ELR (cell line): ENCODE results near the gene NECAB2.

Source experiments
- DNase-seq: peaks from one replicate; pipeline ENCODE4 v3.0.0-alpha.2; 2015; ENCODE audit warnings: low read depth

Gene NECAB2

DNA sequence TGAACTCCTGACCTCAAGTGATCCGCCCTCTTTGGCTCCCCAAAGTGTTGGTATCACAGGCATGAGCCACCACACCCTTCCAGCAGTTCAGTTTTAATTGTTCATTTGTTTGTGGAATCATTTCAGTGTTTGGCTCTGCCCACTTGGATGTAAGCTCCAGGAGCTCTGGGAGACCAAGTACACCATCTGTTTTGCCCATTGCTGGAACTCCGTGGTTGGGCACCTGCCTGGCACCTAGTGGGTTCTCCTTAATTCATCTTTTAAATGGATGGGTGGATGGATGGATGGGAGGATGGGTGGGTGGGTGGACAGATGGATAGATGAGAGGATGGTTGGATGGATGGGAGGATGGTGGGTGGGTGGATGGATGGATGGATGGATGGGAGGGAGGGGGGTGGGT lies 953 bp upstream of the NECAB2 start:
- DNase-seq = no peak

DNA sequence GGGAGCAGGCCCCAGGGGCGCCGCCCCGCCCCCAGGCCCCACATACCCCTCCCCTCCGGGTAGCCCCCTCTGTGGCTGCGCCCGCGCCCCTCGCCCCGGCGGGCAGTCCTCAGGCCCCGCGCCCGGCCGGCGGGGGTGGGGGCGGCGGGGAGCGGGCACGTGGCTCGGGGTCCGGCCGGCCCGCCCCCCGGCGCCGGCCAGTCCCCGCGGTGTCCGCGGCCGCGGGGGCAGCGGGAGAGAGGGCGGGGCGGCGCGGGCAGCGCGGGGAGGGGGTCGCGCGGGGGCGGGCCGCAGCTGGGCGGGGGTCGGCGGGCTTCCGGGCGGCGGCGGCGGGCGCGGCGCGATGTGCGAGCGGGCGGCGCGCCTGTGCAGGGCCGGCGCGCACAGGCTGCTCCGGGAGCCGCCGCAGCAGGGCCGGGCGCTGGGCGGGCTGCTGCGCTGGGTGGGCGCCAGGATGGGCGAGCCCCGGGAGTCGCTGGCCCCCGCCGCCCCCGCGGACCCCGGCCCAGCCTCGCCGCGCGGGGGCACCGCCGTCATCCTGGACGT lies 335 bp downstream of the NECAB2 start:
- no peak for DNase-seq

DNA sequence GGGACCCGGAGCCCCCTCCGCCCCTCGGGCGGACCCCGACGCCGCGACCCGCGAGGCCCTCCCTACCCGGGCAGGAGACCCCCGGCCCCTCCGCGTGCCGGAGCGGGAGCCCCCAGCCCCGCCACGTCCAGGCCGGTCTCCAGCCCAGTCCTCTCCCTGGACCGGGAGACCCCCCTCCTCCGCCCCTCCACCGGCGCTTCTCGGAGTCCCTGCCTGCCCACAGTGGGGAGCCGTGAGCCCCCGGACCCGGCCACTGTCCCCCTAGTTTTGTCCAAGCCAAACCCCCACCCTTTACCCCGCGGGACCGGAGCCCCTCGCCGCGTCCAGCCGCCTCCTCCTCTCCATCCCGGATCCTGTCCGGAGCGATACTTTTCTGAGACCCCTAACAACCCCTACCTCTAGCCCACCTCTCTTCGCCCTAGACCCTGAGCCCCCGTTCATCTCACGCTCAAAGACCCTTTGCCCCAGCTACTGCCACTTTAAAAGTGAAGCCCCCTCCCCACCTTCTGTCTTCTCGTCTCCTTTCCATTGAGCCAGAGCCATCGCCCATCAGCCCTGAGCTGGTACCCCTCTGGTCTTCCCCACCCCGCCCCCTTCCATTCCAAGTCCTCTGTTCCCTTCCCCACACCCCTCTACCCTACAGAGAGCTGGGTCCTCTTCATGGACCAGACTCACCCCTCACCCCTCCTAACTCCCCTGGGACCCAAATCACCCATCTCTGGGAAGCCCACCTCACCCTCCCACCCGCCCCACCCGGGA lies 1.0 kb downstream of the NECAB2 start:
- DNase-seq = no peak

DNA sequence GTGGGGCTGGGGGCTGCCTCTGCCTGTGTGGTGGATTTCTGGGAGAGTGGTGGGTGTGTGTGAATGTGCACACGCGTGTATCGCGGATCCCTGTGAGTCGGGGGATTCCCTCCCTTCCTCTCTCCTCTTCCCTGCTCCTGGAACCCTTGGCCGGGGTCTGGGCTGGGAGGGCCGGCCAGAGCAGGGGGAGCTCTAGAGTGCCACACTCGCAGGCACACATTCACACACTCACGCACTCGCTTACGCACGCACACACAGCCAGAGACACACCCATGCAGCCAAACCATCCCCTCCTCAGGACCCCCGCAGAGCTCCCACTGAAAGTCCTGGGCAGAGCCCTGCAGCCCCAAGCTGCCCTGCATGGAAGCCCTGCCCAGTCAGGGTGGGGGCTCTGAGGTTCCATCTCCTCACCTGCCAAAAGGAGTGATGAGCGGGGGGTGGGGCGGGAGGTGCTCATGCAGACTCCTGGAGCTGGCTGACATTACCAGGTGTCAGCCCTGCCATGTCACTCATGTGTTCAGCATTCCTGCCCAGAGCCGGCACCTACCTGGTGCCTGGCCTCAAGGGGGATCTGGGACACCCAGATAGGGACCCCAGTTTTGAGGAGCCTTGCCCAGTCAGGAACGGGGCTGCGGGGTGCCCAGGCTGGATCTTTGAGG lies 1.9 kb downstream of the NECAB2 start:
- no peak for DNase-seq

DNA sequence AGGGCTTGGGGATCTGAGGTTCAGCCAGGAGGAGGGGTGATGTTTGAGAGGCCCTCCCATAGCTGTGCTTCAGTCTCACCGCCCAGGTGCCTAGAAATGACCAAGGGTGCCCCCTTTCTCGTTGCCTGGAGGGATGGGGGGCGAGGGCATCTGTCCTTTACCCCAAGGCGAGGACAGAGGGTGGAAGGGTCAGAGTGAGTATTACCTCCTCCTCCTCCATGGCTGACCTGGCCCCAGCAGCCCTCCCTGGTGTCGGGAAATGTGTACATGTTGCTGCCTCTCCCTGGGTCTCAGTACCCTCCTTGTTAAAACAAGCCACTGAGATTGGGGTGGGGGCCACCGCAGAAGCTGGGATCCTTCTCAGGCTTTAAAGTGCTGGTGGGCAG lies 2.4 kb downstream of the NECAB2 start:
- DNase-seq = no peak

DNA sequence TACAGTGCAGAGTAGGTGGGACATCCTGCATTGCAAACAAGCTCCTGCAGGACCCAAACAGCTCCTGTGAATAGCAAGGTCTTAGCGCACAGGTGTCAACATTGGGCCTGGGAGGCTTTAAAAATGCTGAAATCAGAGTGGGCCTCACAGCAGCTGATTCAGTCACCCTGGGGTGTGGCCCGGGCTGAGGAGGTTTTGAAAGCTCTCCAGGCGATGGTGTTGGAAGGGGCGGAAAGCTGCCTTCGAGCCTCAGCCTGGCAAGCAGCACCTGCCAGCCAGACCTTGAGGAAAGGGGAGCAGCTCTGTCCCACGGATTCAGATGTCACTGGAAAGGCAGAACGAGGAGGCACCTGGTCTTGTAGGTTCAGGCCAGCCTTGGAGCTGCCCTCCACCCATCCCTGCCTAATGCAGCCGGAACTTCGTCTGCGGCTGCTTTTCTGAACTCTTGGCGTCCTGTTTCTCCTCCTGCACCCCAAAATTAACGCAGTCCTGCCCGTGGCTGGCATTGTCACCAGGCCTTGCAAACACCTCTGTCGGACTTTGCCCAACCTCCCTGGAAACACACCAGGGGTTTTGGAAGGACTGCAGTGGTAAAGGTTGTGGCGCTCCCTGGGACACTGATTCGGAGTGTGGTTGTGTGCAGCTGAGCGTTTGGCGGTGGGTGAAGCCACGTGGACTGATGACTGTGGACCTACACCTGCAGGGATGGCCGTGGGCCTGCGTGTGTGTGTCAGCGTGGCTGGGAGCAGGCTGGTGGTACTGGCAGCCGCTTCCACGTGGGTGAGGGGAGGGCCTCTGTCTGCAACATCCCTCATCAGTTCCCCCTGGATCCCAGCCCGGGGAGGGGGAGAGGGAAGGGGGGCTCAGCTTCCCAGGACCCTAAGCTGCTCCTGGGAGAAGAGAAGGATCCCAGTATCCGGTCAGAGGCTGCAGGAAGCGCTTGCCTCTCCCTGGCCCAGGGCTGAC lies 3.4 kb downstream of the NECAB2 start:
- DNase-seq = no peak

DNA sequence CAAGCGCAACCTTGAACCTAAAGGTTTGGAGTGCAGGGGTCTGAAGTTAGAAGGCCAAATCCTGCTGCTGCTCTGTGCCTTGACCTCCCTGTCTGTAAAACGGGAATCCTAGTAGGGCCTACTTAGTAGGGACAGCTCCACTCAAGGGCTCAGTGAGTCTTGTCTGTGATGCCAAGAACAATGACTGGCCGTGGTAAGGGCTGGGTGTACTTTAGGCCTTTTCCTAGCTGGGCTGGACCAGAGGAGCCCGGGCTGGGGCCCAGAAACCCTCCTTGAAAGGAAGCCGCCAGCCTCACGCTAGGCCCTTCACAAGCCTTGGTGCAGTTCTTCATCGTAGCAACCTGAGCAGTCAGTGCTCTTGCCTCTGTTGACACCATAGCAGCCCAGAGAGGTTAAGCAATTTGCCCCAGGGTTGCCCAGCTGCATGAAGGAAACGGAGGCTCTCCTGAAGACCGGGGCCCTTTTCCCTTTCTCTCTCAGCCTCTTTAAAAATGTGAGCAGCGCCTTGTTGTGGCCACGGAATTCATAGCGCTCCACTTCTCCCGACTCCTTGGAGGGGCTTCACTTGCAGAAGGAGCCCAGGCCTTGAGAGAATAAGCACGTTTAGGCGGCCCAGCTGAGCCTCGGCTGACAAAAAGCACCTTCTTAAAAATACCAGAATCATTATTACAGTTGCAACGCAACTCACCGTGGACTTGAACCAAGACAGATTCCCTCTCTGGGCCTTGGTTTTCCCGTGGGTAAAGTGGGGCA lies 4.4 kb downstream of the NECAB2 start:
- DNase-seq = no peak

DNA sequence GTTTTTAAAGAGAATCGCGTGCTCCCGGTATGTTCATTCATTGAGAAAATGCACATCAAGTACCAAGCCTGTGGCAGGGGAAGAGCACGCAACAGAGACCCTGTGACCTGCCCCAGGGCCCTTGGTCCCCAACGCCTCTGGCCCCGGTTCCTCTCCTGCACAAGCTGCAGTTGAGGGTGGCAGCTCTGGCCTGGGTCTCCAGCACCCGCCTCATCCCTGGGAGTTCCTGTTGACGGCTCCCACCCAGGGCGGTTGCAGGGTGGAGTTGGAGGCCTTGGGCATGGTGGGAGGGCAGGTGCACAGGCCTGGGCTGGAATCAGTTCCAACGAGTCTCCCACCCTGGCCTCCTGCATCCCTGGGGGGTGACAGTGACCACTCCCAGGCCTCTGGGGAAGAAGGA lies 5.0 kb downstream of the NECAB2 start:
- DNase-seq = no peak

DNA sequence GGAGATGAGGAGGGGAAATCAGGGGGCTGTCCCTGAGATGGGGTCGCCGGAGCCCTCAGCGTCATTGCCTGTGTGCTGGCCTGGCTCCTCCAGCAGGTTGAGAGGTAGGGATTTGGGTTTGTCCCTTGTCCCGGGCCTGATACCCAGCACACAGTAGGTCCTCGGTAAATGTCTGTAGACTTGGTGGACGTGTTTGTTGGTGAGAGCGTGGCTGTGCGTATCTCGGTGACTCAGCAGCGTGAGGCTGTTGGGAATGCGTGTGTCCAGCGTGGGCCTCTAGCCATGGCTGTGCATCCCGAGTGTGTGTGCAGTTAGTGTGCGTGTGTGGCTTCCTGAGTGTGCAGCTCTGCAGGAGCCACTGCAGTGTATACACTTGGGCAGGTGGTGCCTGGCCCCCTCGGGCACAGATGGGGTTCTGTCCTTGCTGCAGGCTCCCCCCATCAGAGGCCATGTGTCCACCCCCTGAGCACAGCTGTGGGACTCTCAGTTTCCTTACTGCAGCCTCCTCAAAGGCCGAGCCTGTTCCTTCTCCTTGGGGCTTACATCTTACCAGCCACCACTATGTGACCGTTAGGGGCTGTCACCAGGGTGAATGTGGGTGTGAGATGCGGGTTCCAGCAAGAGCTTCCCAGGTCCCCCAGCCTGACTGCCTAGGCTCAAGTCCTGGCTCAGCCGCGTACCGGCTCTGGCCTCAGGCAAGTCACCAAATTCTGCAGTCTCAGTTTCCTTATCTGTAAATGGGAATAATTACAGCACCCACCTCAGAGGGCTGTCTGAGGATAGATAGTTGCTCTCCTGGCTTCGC lies 5.7 kb downstream of the NECAB2 start:
- no peak for DNase-seq

DNA sequence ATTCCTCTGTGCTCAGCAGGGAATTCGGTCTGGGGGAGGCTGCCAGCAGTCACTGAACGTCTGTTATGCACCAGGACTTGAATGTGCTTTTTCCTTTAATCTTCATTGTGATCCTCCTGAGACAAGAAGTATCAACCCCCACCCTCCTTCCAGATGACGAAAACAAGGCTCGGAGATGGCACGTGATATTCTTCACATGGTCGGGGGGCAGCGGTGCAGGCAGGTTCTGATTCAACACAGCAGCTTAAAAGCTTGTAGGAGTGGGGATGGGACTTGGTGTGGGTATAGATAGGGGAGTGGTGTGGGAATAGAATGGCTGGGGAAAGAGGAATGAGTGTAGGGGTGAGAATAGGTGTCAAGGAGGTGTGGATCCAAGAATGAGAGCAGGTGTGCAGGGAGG lies 6.4 kb downstream of the NECAB2 start:
- no peak for DNase-seq

DNA sequence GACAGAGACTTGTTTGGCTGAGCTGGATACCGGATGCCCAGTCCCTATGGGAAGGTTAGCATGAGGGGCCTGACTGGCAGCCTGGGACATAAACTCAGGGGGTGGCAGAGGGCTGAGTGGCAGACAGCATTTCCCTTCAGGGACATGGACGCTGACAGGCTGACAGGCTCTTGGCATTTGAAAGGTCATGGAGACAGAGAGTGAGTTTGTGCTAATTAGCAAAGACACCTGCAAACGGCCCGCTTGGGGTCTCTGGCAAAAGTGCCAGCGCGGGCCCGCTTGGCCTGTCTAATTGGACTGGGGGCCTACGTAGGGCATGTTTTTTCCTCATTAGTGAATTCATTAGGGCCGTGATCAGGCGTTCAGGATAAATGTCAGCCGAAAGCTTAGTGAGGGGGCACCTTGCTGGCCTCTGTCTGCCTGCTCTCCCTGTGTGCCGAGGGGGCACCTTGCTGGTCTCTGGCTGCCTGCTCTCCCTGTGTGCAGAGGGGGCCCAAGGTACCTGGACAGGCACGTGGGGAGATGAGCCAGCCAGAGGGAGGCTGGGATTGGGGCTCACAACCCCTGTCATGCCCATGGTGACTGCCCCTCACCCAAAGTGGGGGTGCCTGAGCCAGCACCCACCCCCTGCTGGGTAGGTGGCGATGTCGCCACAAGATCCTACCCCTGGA lies 7.7 kb downstream of the NECAB2 start:
- no peak for DNase-seq

DNA sequence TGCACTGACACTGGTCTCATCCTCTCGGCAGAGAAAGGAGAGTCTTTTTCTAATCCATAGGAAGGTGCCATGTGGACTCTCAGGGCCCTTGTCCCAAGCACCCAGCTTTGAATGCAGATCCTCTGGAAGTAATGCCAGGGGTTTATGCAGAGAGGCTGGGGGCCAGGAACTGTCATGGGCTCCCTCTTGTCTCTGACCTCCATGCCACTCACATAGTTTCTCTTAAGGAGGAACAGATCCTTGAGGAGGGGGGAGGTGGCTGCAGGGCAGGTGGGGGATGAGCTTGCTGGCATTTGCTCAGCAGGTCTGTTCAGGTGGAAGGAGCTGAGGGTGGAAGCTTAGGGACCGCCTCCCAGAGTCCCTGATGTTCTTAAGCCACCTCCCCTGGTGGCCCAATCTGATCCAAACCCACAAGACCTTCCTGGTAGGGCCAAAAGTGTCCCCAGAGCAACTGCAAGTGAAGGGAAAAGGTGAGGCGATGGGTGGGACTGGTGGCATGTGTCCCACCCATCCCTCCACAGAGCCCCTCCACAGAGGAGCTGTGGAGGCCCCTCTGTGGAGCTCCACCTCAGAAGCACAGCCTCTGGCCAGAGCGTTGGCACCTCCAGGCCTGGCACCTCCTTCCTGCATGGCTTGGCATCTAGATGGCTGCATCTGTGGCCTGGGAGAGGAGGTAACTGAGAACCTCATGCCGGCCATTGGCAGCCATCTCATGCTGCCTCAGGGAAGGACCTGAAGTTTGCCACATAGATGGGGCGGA lies 9.2 kb downstream of the NECAB2 start:
- no peak for DNase-seq

DNA sequence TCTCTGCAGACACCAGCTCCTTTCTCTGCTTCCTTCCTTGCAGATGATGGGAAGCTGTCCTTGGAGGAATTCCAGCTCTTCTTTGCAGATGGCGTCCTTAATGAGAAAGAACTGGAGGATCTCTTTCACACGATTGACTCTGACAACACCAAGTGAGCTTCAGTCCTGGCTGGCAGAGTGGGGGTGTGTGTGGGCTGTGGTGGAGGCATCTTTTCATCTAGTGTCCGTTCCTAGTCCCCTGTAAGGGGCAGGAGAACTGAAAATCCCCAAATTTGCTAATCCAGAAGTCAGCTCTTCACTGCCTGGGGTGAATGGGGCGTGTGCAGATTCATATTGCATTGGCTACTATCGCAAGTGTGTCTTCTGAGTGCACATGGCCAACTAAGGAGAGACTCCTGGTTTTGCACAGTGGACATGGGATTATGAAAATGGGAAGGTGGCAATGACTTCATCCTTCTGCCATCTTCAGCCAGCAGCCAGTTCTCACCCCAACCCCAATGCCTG lies 10.4 kb downstream of the NECAB2 start:
- DNase-seq = no peak

DNA sequence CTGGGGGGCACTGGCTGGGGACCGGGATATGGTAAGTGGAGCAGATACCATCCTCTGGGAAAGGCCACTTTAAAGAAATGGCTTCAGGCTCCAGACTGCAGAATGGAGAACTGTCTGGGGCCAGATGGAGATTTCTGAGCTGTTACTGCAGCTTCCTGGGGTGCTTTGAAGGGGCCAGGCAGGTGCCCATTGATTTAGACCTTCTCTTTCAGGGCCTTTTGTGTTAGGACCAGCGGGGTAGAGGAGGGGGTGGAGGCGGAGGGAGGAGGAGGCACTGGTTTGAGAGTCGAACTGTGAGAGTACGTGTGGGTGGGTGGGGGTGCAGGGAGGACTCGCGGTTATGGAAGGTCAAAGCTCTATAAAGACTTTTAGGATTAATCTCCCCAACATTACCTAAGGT lies 11.4 kb downstream of the NECAB2 start:
- DNase-seq = no peak

DNA sequence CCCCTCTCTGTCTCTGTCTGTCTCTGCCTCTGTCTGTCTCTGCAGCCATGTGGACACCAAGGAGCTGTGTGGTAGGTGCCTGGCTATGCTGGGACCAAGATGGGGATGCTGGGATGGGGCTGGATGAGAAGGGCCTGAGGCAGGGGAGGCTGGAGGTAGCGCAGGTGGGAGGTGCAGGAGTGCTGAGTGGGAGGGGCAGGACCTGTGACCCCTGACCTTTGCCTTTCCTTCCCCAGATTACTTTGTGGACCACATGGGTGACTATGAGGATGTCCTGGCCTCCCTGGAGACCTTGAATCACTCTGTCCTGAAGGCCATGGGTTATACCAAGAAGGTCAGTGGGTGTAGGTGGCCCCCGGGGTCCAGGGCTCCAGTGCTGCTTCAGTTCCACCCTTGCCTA lies 12.8 kb downstream of the NECAB2 start:
- DNase-seq = no peak

DNA sequence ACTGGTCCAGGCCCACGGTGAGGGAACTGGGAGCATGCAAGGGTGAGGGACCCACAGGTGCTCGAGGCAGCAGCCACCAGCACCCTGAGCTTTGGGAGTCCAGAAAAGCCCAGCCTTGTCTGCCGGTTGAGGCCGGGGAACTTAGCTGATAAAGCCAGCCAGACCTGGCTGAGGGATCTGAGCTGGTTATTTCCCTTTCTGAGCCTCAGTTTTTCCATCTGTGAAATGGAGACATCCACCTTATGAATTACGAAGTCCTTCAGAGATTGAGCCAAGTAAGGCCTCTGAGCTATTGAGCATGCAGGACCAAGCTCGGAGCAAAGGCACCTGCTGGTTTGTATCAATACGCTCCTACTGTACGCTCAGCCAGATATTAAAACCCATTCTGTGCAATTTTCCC lies 13.8 kb downstream of the NECAB2 start:
- no peak for DNase-seq

DNA sequence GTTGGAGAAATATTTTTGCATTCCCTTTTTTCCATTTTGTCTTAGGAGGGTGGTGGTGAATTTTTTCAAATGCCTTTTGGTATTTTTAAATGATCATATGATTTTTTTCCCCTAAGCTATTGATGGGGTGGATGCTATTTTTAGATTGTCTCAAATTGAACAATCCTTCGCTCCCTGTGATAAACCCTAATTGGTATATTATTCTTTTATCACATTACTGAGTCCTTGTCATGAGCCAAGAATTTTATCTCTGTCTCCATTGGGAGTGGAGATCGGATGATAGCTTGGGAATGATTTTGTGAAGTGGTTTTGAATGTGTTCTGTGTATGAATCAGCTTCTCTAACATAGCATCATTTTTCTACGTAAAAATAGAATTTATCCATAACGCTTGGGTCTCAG lies 15.4 kb downstream of the NECAB2 start:
- DNase-seq = no peak

DNA sequence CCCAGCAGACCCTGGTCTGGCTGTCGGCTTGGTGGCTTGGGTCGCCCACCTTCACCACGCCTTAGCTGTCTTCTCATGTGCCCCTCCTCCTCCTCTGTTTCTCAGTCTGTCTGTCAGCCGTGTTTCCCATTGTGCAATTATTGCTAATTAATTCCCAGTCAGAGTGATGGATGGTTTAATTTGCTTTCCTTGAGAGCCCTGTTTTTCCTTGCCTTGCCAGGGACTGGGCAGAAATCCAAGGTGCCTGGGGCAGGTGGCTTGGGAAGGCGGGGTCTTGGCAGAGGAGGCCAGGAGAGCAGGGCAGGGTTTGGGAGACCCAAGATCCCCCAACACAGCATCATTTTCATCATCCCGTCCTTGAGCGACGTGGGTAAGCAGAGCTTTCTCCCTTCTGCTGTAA lies 21.3 kb downstream of the NECAB2 start:
- no peak for DNase-seq

DNA sequence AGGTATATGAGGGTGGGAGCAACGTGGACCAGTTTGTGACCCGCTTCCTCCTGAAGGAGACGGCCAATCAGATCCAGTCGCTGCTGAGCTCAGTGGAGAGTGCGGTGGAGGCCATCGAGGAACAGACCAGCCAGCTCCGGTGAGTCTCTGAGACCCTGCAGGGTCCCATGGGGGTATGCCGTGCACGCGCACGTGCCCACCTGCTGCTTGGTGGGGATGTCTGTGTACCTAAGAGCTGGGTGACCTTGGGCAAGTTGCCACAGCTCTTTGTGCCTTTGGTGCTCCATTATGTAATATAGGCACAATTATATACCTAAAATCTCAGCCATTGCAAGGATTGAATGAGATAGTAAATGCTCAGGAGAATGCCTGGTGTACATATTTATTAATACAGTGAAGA lies 22.4 kb downstream of the NECAB2 start:
- no peak for DNase-seq
